Vagina (tissue), 2 donors: ENCODE results near the gene RHCG. TPM values are rescaled to one million over a fixed set of nuclear protein-coding genes. Genes with fewer than 3 reads are reported as not detected.

ENCODE experiments used
- DNase-seq, 2 donors: peaks; one replicate each; pipeline ENCODE4 v3.0.0-alpha.2; 2017; ENCODE audit errors: extremely low spot score in 2 of 2
- H3K27ac ChIP-seq: fragments of 200-600 bp; sonication (generic); one replicate; pipeline ENCODE4 v1.5.1; 2019
- H3K27me3 ChIP-seq: fragments of 200-600 bp; sonication (generic); one replicate; pipeline ENCODE4 v1.5.1; 2019
- H3K36me3 ChIP-seq, 2 donors: fragments of 200-600 bp; sonication (generic); one replicate each; pipeline ENCODE4 v1.5.1; 2017 to 2019
- H3K4me1 ChIP-seq: fragments of 200-600 bp; sonication (generic); one replicate; pipeline ENCODE4 v1.5.1; 2019
- H3K4me3 ChIP-seq, 2 donors: fragments of 200-600 bp; sonication (generic); 1 replicate in 1 of 2; 2 replicates in 1 of 2; pipeline ENCODE4 v1.5.1; 2016 to 2019
- H3K9me3 ChIP-seq: fragments of 200-600 bp; sonication (generic); one replicate; pipeline ENCODE4 v1.5.1; 2019
- CTCF ChIP-seq, 3 experiments: fragments of 450-650 bp in 2 of 3; fragments of 200-600 bp in 1 of 3; sonication (generic) in 1 of 3; IDR thresholded peaks; one replicate each; pipeline ENCODE4 v1.5.1; 2017 to 2019; ENCODE audit warnings: antibody characterized with exemption in 3 of 3, mild to moderate bottlenecking in 2 of 3, moderate library complexity in 2 of 3
- POLR2A ChIP-seq, 2 donors: fragments of 450-650 bp; IDR thresholded peaks; one replicate each; pipeline ENCODE4 v1.6.1; 2017; ENCODE audit warnings: antibody characterized with exemption in 2 of 2, mild to moderate bottlenecking in 2 of 2, moderate library complexity in 2 of 2
- POLR2AphosphoS5 ChIP-seq, 2 donors: sonication (generic); formaldehyde crosslinking; IDR thresholded peaks; one replicate each; pipeline ENCODE4 v1.9.0; 2017; ENCODE audit warnings: antibody characterized with exemption in 2 of 2, mild to moderate bottlenecking in 2 of 2, low read depth in 1 of 2; ENCODE audit not compliant: insufficient read depth in 1 of 2
- intact Hi-C: fragments of 100-400 bp; cut with DNase I; formaldehyde crosslinking; loops from one replicate; pipeline ENCODE4 v1.15.1; 2023
- total RNA-seq: library from RNA; depleted of rRNA; stranded (reverse); fragments of >200 nt; gene quantifications from one replicate; pipeline ENCODE4 v1.2.3, GENCODE V29; 2016

Gene RHCG
- total RNA-seq, 1 donor from 2014 or later = 1,938 TPM

- TF ChIP-seq POLR2AphosphoS5 (IDR thresholded peaks at IDR 0.05; ENCODE audit: insufficient read depth in 1 of 2, low read depth in 1 of 2) = no peak
- no peak for TF ChIP-seq POLR2A (IDR thresholded peaks at IDR 0.05)
- TF ChIP-seq CTCF (IDR thresholded peaks at IDR 0.05) = no peak
- H3K36me3 ChIP-seq = no peaks in the 10 kb centered on the region
- no peaks in the 10 kb centered on the region for H3K9me3 ChIP-seq
- no peaks in the 10 kb centered on the region for H3K4me1 ChIP-seq
- no peaks in the 10 kb centered on the region for H3K27me3 ChIP-seq
- intact Hi-C loops = no loop called here
- DNase-seq = peak in 1 of 2 donors; percentile 83
- H3K4me3 ChIP-seq = no peak overlapping the region
- no peak overlapping the region for H3K27ac ChIP-seq
Measured at GRCh38 chr15:89526601-89527441, 30.4 kb upstream of the RHCG start.

GRCh38 chr15:89526181-89526580 lies 29.8 kb upstream of the RHCG start:
- no peaks in the 10 kb centered on the region for H3K36me3 ChIP-seq
- H3K4me3 ChIP-seq = no peak overlapping the region
- TF ChIP-seq POLR2AphosphoS5 (IDR thresholded peaks at IDR 0.05; ENCODE audit: insufficient read depth in 1 of 2, low read depth in 1 of 2) (no peak), POLR2A (IDR thresholded peaks at IDR 0.05) (no peak), CTCF (IDR thresholded peaks at IDR 0.05) (no peak)
- H3K4me1 ChIP-seq = no peaks in the 10 kb centered on the region
- no peaks in the 10 kb centered on the region for H3K9me3 ChIP-seq
- no peak overlapping the region for H3K27ac ChIP-seq
- intact Hi-C loops = no loop called here
- DNase-seq = peak in 1 of 2 donors; percentile 20
- H3K27me3 ChIP-seq = no peaks in the 10 kb centered on the region

GRCh38 chr15:89524184-89524583 lies 27.8 kb upstream of the RHCG start:
- no peak for DNase-seq
- no peak overlapping the region for H3K27ac ChIP-seq
- TF ChIP-seq POLR2A (IDR thresholded peaks at IDR 0.05) (no peak), CTCF (IDR thresholded peaks at IDR 0.05) (no peak), POLR2AphosphoS5 (IDR thresholded peaks at IDR 0.05; ENCODE audit: insufficient read depth in 1 of 2, low read depth in 1 of 2) (no peak)
- H3K9me3 ChIP-seq = no peaks in the 10 kb centered on the region
- no peaks in the 10 kb centered on the region for H3K27me3 ChIP-seq
- intact Hi-C loops = no loop called here
- H3K4me3 ChIP-seq = no peak overlapping the region
- H3K4me1 ChIP-seq = no peaks in the 10 kb centered on the region
- H3K36me3 ChIP-seq = no peaks in the 10 kb centered on the region

GRCh38 chr15:89523101-89523500 lies 26.7 kb upstream of the RHCG start:
- no peak for TF ChIP-seq POLR2A (IDR thresholded peaks at IDR 0.05)
- no peak for TF ChIP-seq POLR2AphosphoS5 (IDR thresholded peaks at IDR 0.05; ENCODE audit: insufficient read depth in 1 of 2, low read depth in 1 of 2)
- no peak for TF ChIP-seq CTCF (IDR thresholded peaks at IDR 0.05)

GRCh38 chr15:89521605-89522004 lies 25.2 kb upstream of the RHCG start:
- H3K36me3 ChIP-seq = no peaks in the 10 kb centered on the region
- intact Hi-C loops = no loop called here
- H3K4me3 ChIP-seq = no peak overlapping the region
- DNase-seq = peak in 1 of 2 donors; percentile 32
- H3K9me3 ChIP-seq = no peaks in the 10 kb centered on the region
- H3K4me1 ChIP-seq = no peaks in the 10 kb centered on the region
- H3K27ac ChIP-seq = peak overlapping the region; percentile 53
- TF ChIP-seq CTCF (IDR thresholded peaks at IDR 0.05) = no peak
- TF ChIP-seq POLR2A (IDR thresholded peaks at IDR 0.05) = no peak
- no peak for TF ChIP-seq POLR2AphosphoS5 (IDR thresholded peaks at IDR 0.05; ENCODE audit: insufficient read depth in 1 of 2, low read depth in 1 of 2)
- no peaks in the 10 kb centered on the region for H3K27me3 ChIP-seq

More at GRCh38 chr15:89523101-89523500, 26.7 kb upstream of the RHCG start:
- Histone ChIP-seq H3K27me3 (no peaks in the 10 kb centered on the region), H3K4me1 (no peaks in the 10 kb centered on the region), H3K9me3 (no peaks in the 10 kb centered on the region), H3K27ac (no peak overlapping the region), H3K36me3 (no peaks in the 10 kb centered on the region), H3K4me3 (no peak overlapping the region)
- intact Hi-C loops = no loop called here
- peak in 1 of 2 donors; percentile 71 for DNase-seq
